ENCODE results near the gene TMSB4X.
"Not testable (repeated sequence)": the region's sequence is repeated elsewhere in the genome, so short reads cannot be mapped to it uniquely, and the experiment has no call there.

Gene TMSB4X

GRCh38 chrX:13015536-13016236 is 40.8 kb downstream of the TMSB4X start:
- H3K36me3 ChIP-seq (ENCODE audit: insufficient read depth, low read length), result no peaks in the 10 kb centered on the region
- no peak overlapping the region for H3K27ac ChIP-seq (ENCODE audit: low read depth, low read length)
- H3K4me1 ChIP-seq (ENCODE audit: insufficient read depth, low read length), result no peaks in the 10 kb centered on the region
- H3K27me3 ChIP-seq (ENCODE audit: control insufficient read depth in 1 of 2, insufficient read depth in 2 of 2, low read length in 2 of 2), result no peaks in the 10 kb centered on the region
- H3K9me3 ChIP-seq (ENCODE audit: low read length), result no peaks in the 10 kb centered on the region
- no peak overlapping the region for H3K4me3 ChIP-seq (ENCODE audit: low read depth in 1 of 2, low read length in 2 of 2)
- no peak overlapping the region for H3K9ac ChIP-seq (ENCODE audit: low read length)

GRCh38 chrX:13016731-13017130 is 41.8 kb downstream of the TMSB4X start:
- not testable (repeated sequence) for H3K9me3 ChIP-seq (ENCODE audit: low read length); H3K36me3 ChIP-seq (ENCODE audit: insufficient read depth, low read length); H3K27me3 ChIP-seq (ENCODE audit: control insufficient read depth in 1 of 2, insufficient read depth in 2 of 2, low read length in 2 of 2); H3K4me1 ChIP-seq (ENCODE audit: insufficient read depth, low read length); H3K27ac ChIP-seq (ENCODE audit: low read depth, low read length); H3K4me3 ChIP-seq (ENCODE audit: low read depth in 1 of 2, low read length in 2 of 2); H3K9ac ChIP-seq (ENCODE audit: low read length)

DNA sequence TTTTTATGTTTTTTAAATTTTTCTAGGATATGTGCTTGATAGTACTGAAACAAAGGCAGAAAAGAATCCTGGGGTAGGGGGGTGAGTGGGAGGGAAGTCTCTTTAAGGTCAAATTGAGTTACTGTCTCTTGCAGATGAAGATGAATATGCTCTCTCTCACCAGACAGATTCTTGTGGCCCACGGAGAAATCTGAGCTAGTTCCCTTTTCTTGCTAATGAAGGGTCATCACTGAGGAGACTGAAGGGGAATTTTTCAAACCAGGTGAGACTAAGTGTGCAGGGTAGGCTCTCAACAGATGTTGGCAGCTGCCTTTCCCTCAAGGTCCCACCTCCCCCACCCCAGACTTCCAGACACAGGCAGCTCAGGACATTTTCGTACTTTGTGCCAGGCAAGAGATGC is 48.0 kb downstream of the TMSB4X start:
- Histone ChIP-seq H3K36me3 (ENCODE audit: insufficient read depth, low read length) (no peaks in the 10 kb centered on the region), H3K9ac (ENCODE audit: low read length) (no peak overlapping the region), H3K27ac (ENCODE audit: low read depth, low read length) (no peak overlapping the region), H3K9me3 (ENCODE audit: low read length) (no peaks in the 10 kb centered on the region), H3K27me3 (ENCODE audit: control insufficient read depth in 1 of 2, insufficient read depth in 2 of 2, low read length in 2 of 2) (no peaks in the 10 kb centered on the region), H3K4me1 (ENCODE audit: insufficient read depth, low read length) (no peaks in the 10 kb centered on the region), H3K4me3 (ENCODE audit: low read depth in 1 of 2, low read length in 2 of 2) (no peak overlapping the region)

GRCh38 chrX:13023567-13023966 is 48.7 kb downstream of the TMSB4X start:
- H3K27me3 ChIP-seq (ENCODE audit: control insufficient read depth in 1 of 2, insufficient read depth in 2 of 2, low read length in 2 of 2), result no peaks in the 10 kb centered on the region
- no peak overlapping the region for H3K27ac ChIP-seq (ENCODE audit: low read depth, low read length)
- no peaks in the 10 kb centered on the region for H3K4me1 ChIP-seq (ENCODE audit: insufficient read depth, low read length)
- H3K4me3 ChIP-seq (ENCODE audit: low read depth in 1 of 2, low read length in 2 of 2), result no peak overlapping the region
- no peak overlapping the region for H3K9ac ChIP-seq (ENCODE audit: low read length)
- H3K9me3 ChIP-seq (ENCODE audit: low read length), result no peaks in the 10 kb centered on the region
- no peaks in the 10 kb centered on the region for H3K36me3 ChIP-seq (ENCODE audit: insufficient read depth, low read length)

- H3K4me3 ChIP-seq (ENCODE audit: low read depth in 1 of 2, low read length in 2 of 2), result no peak overlapping the region
- H3K9ac ChIP-seq (ENCODE audit: low read length), result no peak overlapping the region
- no peak overlapping the region for H3K27ac ChIP-seq (ENCODE audit: low read depth, low read length)
Measured at GRCh38 chrX:13023979-13024378, 49.1 kb downstream of the TMSB4X start.

GRCh38 chrX:13024986-13025385 is 50.1 kb downstream of the TMSB4X start:
- H3K9me3 ChIP-seq (ENCODE audit: low read length), result no peaks in the 10 kb centered on the region
- no peak overlapping the region for H3K27ac ChIP-seq (ENCODE audit: low read depth, low read length)
- H3K4me1 ChIP-seq (ENCODE audit: insufficient read depth, low read length), result peaks cover 6% of the 10 kb centered on the region
- no peaks in the 10 kb centered on the region for H3K36me3 ChIP-seq (ENCODE audit: insufficient read depth, low read length)
- no peak overlapping the region for H3K4me3 ChIP-seq (ENCODE audit: low read depth in 1 of 2, low read length in 2 of 2)
- H3K27me3 ChIP-seq (ENCODE audit: control insufficient read depth in 1 of 2, insufficient read depth in 2 of 2, low read length in 2 of 2), result no peaks in the 10 kb centered on the region
- no peak overlapping the region for H3K9ac ChIP-seq (ENCODE audit: low read length)

More at GRCh38 chrX:13023979-13024378, 49.1 kb downstream of the TMSB4X start:
- Histone ChIP-seq H3K4me1 (ENCODE audit: insufficient read depth, low read length) (peaks cover 3% of the 10 kb centered on the region), H3K27me3 (ENCODE audit: control insufficient read depth in 1 of 2, insufficient read depth in 2 of 2, low read length in 2 of 2) (no peaks in the 10 kb centered on the region), H3K9me3 (ENCODE audit: low read length) (no peaks in the 10 kb centered on the region), H3K36me3 (ENCODE audit: insufficient read depth, low read length) (no peaks in the 10 kb centered on the region)
